RWPE1 (cell line): ENCODE results near the gene OSGIN1.
A peak's percentile ranks its signal among the peaks of the same experiment; 100 is the strongest.
"Not testable (repeated sequence)": the region's sequence is repeated elsewhere in the genome, so short reads cannot be mapped to it uniquely, and the experiment has no call there.

ENCODE experiments used
- CTCF ChIA-PET: fragments of 350-600 bp; sonication (Branson Sonifier 250); formaldehyde crosslinking; extraction: SDS; loops from one replicate; lab custom pipeline; 2021; lab: Yijun Ruan, JAX
- POLR2A ChIA-PET: fragments of 400-600 bp; formaldehyde crosslinking; extraction: SDS; loops from one replicate; lab custom pipeline; 2020; ENCODE audit warnings: antibody characterized with exemption; ENCODE audit not compliant: low non-redundant PET; lab: Yijun Ruan, JAX
- DNase-seq: peaks from one replicate; pipeline ENCODE4 v3.0.0; 2012; ENCODE audit warnings: low spot score
- H3K27ac ChIP-seq: fragments of 450-650 bp; 2 replicates; pipeline ENCODE4 v1.5.1; 2017
- TF ChIP-seq, protein P1 (sequence below): fragments of 450-650 bp; conservative IDR thresholded peaks from 2 replicates; pipeline ENCODE4 v1.5.1; 2017; ENCODE audit warnings: low read depth, mild to moderate bottlenecking

The OSGIN1 gene

DNA sequence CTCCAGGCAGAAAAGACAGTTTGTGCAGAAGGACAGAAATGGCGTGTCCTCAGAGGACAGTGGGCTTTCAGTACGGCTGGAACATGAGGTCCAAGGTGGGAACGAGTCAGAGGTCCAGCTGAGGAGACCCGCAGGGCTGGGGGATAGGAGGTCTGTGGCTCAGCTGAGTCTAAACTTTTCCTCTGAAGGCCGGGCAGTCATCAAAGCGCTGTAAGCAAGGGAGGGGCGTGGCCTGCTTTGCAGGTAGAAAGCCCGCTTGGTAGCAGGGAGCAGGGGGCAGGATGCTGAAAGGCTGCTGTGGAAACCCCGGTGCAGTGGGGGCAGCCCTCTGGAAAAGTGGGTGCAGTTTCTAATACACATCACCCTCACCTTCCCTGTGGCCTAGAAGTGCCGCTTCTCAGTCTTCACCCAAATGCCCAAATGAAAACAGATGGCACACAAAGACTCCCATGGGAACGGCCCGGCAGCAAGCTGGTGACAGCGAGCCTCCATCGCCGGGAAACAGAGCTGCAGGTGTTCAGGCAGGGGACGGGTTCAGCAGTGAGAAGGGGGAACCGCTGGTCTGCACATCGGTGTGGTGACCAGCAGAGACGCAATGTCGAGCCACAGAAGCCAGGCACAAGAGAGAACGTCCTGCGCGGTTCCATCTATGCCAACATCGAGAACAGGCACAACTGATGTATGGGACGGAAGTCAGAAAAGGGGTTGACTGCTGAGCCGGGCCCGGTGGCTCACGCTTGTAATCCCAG, 12.2 kb upstream of the OSGIN1 start:
- CTCF ChIA-PET, result no interaction called here

DNA sequence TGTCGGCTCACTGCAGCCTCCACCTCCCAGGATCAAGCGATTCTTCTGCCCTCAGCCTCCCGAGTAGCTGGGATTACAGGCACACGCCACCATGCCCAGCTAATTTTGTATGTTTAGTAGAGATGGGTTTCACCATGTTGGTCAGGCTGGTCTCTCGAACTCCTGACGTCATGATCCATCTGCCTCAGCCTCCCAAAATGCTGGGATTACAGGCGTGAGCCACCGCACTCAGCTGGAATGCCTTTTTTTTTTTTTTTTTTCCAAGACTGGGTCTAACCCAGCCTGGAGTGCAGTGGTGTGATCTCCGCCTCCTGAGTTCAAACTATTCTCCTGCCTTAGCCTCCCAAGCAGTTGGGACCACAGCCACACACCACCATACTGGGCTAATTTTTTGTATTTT, 11.5 kb upstream of the OSGIN1 start:
- POLR2A ChIA-PET, CTCF ChIA-PET, H3K27ac ChIP-seq, DNase-seq: not testable (repeated sequence)

More for the DNA sequence above, 12.2 kb upstream of the OSGIN1 start:
- TF ChIP-seq, protein P1, sequence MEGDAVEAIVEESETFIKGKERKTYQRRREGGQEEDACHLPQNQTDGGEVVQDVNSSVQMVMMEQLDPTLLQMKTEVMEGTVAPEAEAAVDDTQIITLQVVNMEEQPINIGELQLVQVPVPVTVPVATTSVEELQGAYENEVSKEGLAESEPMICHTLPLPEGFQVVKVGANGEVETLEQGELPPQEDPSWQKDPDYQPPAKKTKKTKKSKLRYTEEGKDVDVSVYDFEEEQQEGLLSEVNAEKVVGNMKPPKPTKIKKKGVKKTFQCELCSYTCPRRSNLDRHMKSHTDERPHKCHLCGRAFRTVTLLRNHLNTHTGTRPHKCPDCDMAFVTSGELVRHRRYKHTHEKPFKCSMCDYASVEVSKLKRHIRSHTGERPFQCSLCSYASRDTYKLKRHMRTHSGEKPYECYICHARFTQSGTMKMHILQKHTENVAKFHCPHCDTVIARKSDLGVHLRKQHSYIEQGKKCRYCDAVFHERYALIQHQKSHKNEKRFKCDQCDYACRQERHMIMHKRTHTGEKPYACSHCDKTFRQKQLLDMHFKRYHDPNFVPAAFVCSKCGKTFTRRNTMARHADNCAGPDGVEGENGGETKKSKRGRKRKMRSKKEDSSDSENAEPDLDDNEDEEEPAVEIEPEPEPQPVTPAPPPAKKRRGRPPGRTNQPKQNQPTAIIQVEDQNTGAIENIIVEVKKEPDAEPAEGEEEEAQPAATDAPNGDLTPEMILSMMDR, result no peak
- POLR2A ChIA-PET, result no interaction called here
- no peak overlapping the region for H3K27ac ChIP-seq
- no peak for DNase-seq

DNA sequence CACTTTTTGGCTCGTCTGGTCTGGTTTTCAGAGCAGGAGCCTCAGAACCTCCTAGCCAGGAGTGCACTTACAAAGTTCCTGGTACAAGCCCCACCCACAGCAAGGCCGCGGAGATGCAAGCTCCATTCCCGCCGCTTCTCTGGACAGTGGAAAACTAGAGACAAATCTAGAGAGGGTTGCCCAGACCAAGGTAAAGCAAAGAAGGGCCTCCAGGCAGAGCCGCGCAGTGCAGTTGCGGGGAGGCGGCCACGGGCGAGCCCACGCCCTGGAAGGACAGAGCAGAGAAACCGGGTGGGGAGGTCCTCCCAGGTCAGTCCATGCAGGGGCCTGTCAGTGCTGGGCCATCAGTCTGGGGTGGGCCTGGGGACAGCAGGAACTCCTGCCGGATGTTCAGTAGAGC, 11.0 kb upstream of the OSGIN1 start:
- POLR2A ChIA-PET, result no interaction called here
- TF ChIP-seq, protein P1, result no peak
- CTCF ChIA-PET, result no interaction called here
- no peak overlapping the region for H3K27ac ChIP-seq
- no peak for DNase-seq

DNA sequence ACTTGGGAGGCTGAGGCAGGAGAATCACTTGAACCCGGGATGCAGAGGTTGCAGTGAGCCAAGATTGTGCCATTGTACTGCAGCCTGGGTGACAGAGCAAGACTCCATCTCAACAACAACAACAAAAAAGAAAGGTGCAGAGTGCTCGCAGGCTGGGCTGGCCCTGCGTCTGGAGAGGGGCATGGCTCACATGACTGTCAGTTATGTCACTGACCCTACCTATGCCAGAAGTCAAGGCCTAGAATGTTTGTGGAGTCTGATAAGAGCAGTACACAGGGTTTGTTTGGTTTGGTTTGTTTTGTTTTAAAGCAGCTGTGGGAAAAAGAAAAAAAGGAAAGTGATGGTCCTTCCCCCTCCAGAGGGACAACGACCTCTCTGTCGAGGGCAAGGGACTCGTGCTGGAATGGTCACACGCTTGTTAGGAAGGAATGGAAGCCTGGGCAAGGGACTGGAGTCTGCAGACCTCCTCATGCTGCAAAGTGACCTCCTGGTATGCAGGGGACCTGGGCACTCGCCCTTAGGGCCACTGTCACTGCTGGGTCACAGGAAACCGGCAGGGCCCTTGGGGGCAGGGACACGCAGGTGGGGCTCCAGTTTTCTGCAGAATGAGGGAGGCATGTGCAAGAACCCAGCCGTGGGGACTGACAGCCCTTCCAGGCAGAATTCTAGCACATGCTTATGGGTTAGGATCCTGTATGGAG, 10.1 kb upstream of the OSGIN1 start:
- POLR2A ChIA-PET, result no interaction called here
- CTCF ChIA-PET, result interaction anchor here (0.6 kb wide), 1 partner anchor 40 kb away, joined by 3 read pairs; no protein-coding TSS in a partner anchor
- no peak overlapping the region for H3K27ac ChIP-seq
- TF ChIP-seq, protein P1, result no peak
- no peak for DNase-seq

DNA sequence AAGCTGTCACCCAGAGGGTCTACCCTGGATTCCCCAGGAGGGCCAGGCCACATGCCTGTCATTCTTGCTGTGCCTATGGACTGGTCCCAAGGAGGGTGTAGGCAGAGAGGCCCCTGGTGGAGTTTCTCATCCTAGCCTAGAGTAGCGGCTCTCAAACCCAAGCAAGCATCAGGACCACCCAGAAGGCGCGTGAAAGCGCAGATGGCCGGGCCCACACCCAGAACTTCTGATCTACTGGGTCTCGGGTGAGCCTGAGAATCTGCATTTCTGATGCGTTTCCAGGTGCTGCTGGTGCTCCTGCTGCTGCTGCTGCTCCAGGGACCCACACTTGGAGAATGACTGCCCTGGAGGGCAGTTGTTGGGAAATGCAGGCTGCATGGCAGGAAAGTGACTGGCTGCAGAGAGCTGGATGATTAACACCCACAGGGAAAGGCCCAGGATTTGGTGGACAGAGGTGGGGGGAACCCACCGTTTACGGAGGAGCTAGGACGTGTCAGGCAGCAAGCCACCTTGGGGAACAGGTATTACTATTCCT, 9.5 kb upstream of the OSGIN1 start:
- TF ChIP-seq, protein P1, result no peak
- no peak for DNase-seq
- POLR2A ChIA-PET, result no interaction called here
- CTCF ChIA-PET, result interaction anchor here (0.7 to 1.1 kb wide), 2 partner anchors 11 to 123 kb away, joined by 3 read pairs; no protein-coding TSS in a partner anchor
- peak overlapping the region; percentile 44; the same call in 1 of the 2 replicates for H3K27ac ChIP-seq

DNA sequence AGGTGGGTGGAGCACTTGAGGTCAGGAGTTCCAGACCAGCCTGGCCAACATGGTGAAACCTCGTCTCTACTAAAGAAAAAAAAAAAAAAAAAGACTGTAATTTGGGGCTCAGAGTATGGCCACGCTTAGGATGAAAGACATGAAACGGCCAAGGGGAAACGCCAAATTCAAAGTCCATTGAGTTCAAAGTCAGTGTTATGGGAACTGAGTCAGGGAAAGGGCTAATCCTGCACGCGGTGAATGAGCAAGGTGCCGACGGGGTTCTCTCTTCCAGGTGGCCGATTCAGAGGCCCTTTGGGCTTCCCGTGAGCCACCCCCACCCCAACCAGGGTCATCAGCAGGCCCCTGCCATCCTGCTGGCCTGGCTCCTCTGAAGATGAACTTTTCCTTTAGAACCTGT, 7.5 kb upstream of the OSGIN1 start:
- CTCF ChIA-PET, result no interaction called here
- POLR2A ChIA-PET, result no interaction called here

More for the DNA sequence above, 7.5 kb upstream of the OSGIN1 start:
- no peak overlapping the region for H3K27ac ChIP-seq
- TF ChIP-seq, protein P1, result no peak
- DNase-seq, result no peak
